Measurements from ENCODE around the gene DHCR7.
A peak's percentile ranks its signal among the peaks of the same experiment; 100 is the strongest.

Gene DHCR7

GRCh38 chr11:71489311-71490043 lies 41.3 kb upstream of the DHCR7 start:
- Histone ChIP-seq H3K9ac (no peak overlapping the region), H3K4me1 (peaks cover 15 to 26% (median 24%) of the 10 kb centered on the region in 10 experiments), H4K20me1 (peaks cover 0 to 41% (median 0%) of the 10 kb centered on the region in 11 experiments; a peak in 5 of 22 replicates), H3K36me3 (peaks cover 74 to 97% (median 92%) of the 10 kb centered on the region in 11 experiments), H3K9me3 (replicated peaks in 1 of 11) (peaks cover 0 to 4% (median 0%) of the 10 kb centered on the region in 11 experiments; a peak in 2 of 22 replicates), H3K4me3 (no peak overlapping the region), H3K27me3 (no peaks in the 10 kb centered on the region), H3K4me2 (peak overlapping the region in 10 of 11 experiments; percentile 23 to 53 (median 39); a peak in 14 of 22 replicates), H3K27ac (no peak overlapping the region; a peak in 1 of 22 replicates)
- TF ChIP-seq Cebpa-rat (IDR thresholded peaks at IDR 0.05), result no peak

DNA sequence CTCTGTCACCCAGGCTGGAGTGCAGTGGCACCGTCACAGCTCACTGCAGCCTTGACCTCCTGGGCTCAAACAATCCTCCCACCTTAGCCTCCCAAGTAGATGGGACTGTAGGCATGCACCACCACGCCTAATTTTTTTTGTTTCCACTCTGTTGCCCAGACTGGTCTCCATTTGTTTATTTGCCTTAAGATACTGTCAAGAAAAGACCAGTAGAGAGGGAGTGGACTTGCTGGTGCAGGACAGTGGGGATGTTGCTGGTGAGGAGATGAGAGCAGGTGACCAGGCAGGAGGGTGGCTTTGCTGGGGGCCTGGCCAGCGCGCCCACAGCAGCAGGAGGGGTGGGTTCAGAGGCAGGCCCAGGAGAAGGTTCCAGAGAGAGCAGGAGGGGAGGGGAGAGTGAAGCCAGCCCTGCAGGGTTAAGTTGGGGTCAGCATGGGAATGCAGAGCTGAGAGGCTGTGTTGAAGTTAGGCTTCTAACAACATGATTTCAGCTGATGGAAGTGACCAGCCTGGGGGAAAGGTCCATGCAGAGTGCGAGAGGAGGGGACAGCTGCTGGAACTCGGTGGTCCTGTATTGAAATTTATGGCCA lies 40.6 kb upstream of the DHCR7 start:
- H3K9ac ChIP-seq, result no peak overlapping the region
- 0 out of 22 replicates have a peak, but pooled peaks cover 0 to 4% (median 0%) of the 10 kb centered on the region in 11 experiments for H3K9me3 ChIP-seq (replicated peaks in 1 of 11)
- H3K4me3 ChIP-seq, result no peak overlapping the region
- H3K4me1 ChIP-seq, result peaks cover 15 to 24% (median 19%) of the 10 kb centered on the region in 10 experiments
- H4K20me1 ChIP-seq, result peaks cover 0 to 47% (median 0%) of the 10 kb centered on the region in 11 experiments; a peak in 5 of 22 replicates
- H3K27ac ChIP-seq, result peak overlapping the region in 2 of 11 experiments; percentile 2 to 36; a peak in 1 of 22 replicates
- H3K27me3 ChIP-seq, result no peaks in the 10 kb centered on the region
- no peak for TF ChIP-seq Cebpa-rat (IDR thresholded peaks at IDR 0.05)
- peaks cover 75 to 97% (median 92%) of the 10 kb centered on the region in 11 experiments for H3K36me3 ChIP-seq
- peak overlapping the region; percentile 23 to 53 (median 35); a peak in 20 of 22 replicates for H3K4me2 ChIP-seq

GRCh38 chr11:71486320-71486719 lies 38.1 kb upstream of the DHCR7 start:
- Histone ChIP-seq H3K27me3 (no peaks in the 10 kb centered on the region), H3K27ac (no peak overlapping the region), H3K9ac (no peak overlapping the region), H4K20me1 (peaks cover 0 to 57% (median 0%) of the 10 kb centered on the region in 11 experiments; a peak in 6 of 22 replicates), H3K4me2 (no peak overlapping the region), H3K4me1 (peaks cover 15 to 24% (median 19%) of the 10 kb centered on the region in 10 experiments), H3K36me3 (peaks cover 79 to 97% (median 92%) of the 10 kb centered on the region in 11 experiments), H3K4me3 (no peak overlapping the region), H3K9me3 (replicated peaks in 1 of 11) (0 out of 22 replicates have a peak, but pooled peaks cover 0 to 8% (median 0%) of the 10 kb centered on the region in 11 experiments)
- TF ChIP-seq Cebpa-rat (IDR thresholded peaks at IDR 0.05), result no peak

DNA sequence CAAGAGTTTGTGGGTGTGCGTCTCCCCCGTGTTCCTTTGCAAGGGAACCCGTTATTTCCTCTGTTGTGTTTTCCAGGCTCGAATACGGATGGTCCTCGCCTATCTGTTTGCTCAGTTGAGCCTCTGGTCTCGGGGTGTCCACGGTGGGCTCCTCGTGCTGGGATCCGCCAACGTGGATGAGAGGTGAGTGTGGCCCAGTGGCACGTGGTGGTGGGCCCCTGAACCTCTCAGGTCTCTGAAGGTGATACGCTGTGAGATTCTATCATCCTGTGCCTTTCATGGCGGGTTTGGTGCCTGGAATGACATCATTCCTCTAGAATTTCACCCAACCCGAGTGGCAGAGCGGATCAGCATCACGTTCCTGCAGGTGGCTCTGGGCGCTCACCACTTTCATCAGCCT lies 37.3 kb upstream of the DHCR7 start:
- TF ChIP-seq Cebpa-rat (IDR thresholded peaks at IDR 0.05), result no peak
- Histone ChIP-seq H3K27me3 (no peaks in the 10 kb centered on the region), H3K36me3 (peaks cover 79 to 97% (median 92%) of the 10 kb centered on the region in 11 experiments), H4K20me1 (peaks cover 0 to 60% (median 0%) of the 10 kb centered on the region in 11 experiments; a peak in 6 of 22 replicates), H3K27ac (no peak overlapping the region), H3K4me3 (no peak overlapping the region), H3K4me2 (no peak overlapping the region), H3K9me3 (replicated peaks in 1 of 11) (0 out of 22 replicates have a peak, but pooled peaks cover 0 to 8% (median 0%) of the 10 kb centered on the region in 11 experiments), H3K9ac (no peak overlapping the region), H3K4me1 (peaks cover 15 to 24% (median 20%) of the 10 kb centered on the region in 10 experiments)

GRCh38 chr11:71485063-71485399 lies 36.8 kb upstream of the DHCR7 start:
- Histone ChIP-seq H3K9me3 (replicated peaks in 1 of 11) (0 out of 22 replicates have a peak, but pooled peaks cover 0 to 8% (median 0%) of the 10 kb centered on the region in 11 experiments), H3K9ac (no peak overlapping the region), H4K20me1 (peaks cover 0 to 61% (median 0%) of the 10 kb centered on the region in 11 experiments; a peak in 7 of 22 replicates), H3K4me2 (no peak overlapping the region), H3K27me3 (no peaks in the 10 kb centered on the region), H3K27ac (no peak overlapping the region), H3K36me3 (peaks cover 79 to 97% (median 92%) of the 10 kb centered on the region in 11 experiments), H3K4me3 (no peak overlapping the region), H3K4me1 (peaks cover 15 to 29% (median 21%) of the 10 kb centered on the region in 10 experiments)
- TF ChIP-seq Cebpa-rat (IDR thresholded peaks at IDR 0.05), result no peak

DNA sequence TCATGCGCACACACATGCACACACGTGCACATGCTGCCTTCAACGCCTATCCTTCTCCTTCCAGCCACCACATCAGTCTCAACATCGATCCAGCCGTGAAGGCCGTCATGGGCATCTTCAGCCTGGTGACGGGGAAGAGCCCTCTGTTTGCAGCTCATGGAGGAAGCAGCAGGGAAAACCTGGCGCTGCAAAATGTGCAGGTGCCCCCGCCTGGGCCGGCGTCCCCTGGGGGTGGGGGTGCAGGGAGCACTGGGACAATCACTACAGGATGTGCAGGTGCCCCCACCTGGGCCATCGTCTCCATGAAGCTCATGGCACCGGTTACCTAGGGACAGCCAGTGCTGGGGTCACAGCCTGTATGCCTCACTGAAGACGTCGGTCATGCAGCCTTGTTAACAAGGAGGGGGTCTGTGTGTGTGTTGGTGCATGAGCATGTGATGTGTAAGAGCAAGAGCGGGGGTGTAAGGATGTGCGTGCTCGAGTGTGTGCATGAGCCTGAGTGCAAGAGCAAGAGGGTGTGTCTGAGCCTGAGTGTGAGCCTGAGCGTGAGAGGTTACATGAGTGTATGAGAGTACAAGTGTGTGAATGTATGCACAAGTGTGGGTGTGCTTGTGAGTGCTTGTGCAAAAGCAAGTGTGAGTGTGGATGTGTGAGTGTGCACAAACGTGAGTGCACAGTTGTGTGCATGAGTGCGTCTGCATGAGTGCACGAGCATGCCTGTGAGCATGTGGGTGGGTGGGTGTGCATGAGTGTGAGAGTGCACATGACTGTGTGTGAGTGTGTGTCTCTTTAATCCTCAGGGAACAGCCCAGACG lies 36.3 kb upstream of the DHCR7 start:
- no peak overlapping the region for H3K9ac ChIP-seq
- no peak overlapping the region for H3K4me3 ChIP-seq
- peaks cover 0 to 57% (median 0%) of the 10 kb centered on the region in 11 experiments; a peak in 7 of 22 replicates for H4K20me1 ChIP-seq
- H3K27me3 ChIP-seq, result no peaks in the 10 kb centered on the region
- no peak for TF ChIP-seq Cebpa-rat (IDR thresholded peaks at IDR 0.05)
- H3K4me2 ChIP-seq, result no peak overlapping the region
- H3K9me3 ChIP-seq (replicated peaks in 1 of 11), result 0 out of 22 replicates have a peak, but pooled peaks cover 0 to 8% (median 0%) of the 10 kb centered on the region in 11 experiments
- H3K36me3 ChIP-seq, result peaks cover 79 to 97% (median 92%) of the 10 kb centered on the region in 11 experiments
- no peak overlapping the region for H3K27ac ChIP-seq
- peaks cover 14 to 27% (median 18%) of the 10 kb centered on the region in 10 experiments for H3K4me1 ChIP-seq

- Histone ChIP-seq H3K36me3 (peaks cover 83 to 97% (median 93%) of the 10 kb centered on the region in 11 experiments), H3K27me3 (no peaks in the 10 kb centered on the region), H3K9ac (no peak overlapping the region), H4K20me1 (peaks cover 0 to 53% (median 0%) of the 10 kb centered on the region in 11 experiments; a peak in 8 of 22 replicates), H3K4me1 (peaks cover 7 to 19% (median 11%) of the 10 kb centered on the region in 10 experiments), H3K9me3 (replicated peaks in 1 of 11) (0 out of 22 replicates have a peak, but pooled peaks cover 0 to 8% (median 0%) of the 10 kb centered on the region in 11 experiments), H3K4me2 (no peak overlapping the region), H3K27ac (no peak overlapping the region), H3K4me3 (no peak overlapping the region)
- no peak for TF ChIP-seq Cebpa-rat (IDR thresholded peaks at IDR 0.05)
Observed at GRCh38 chr11:71483692-71484091, 35.5 kb upstream of the DHCR7 start.

- 0 out of 22 replicates have a peak, but pooled peaks cover 0 to 8% (median 0%) of the 10 kb centered on the region in 11 experiments for H3K9me3 ChIP-seq (replicated peaks in 1 of 11)
Observed at GRCh38 chr11:71482746-71483364, 34.7 kb upstream of the DHCR7 start.

More at GRCh38 chr11:71482746-71483364, 34.7 kb upstream of the DHCR7 start:
- H3K9ac ChIP-seq, result no peak overlapping the region
- peaks cover 0 to 53% (median 0%) of the 10 kb centered on the region in 11 experiments; a peak in 8 of 22 replicates for H4K20me1 ChIP-seq
- no peak for TF ChIP-seq Cebpa-rat (IDR thresholded peaks at IDR 0.05)
- H3K27ac ChIP-seq, result no peak overlapping the region
- no peaks in the 10 kb centered on the region for H3K27me3 ChIP-seq
- peaks cover 91 to 97% (median 94%) of the 10 kb centered on the region in 11 experiments for H3K36me3 ChIP-seq
- no peak overlapping the region for H3K4me3 ChIP-seq
- no peak overlapping the region for H3K4me2 ChIP-seq
- peaks cover 0 to 18% (median 9%) of the 10 kb centered on the region in 10 experiments; a peak in 17 of 20 replicates for H3K4me1 ChIP-seq

Data from BLaER1 treated with 17β-estradiol and CSF1 and Interleukin-3, amounts not matched to agents 10 nM and 100 nM (cell line).